SW480 (cell line): ENCODE data around the gene ZNF763.
A peak's percentile ranks its signal among the peaks of the same experiment; 100 is the strongest.
"Not testable (repeated sequence)": the region's sequence is repeated elsewhere in the genome, so short reads cannot be mapped to it uniquely, and the experiment has no call there.

Experiments
- DNase-seq: peaks from one replicate; pipeline ENCODE4 v3.0.0-alpha.2; 2016; ENCODE audit warnings: low spot score

ZNF763 gene

DNA sequence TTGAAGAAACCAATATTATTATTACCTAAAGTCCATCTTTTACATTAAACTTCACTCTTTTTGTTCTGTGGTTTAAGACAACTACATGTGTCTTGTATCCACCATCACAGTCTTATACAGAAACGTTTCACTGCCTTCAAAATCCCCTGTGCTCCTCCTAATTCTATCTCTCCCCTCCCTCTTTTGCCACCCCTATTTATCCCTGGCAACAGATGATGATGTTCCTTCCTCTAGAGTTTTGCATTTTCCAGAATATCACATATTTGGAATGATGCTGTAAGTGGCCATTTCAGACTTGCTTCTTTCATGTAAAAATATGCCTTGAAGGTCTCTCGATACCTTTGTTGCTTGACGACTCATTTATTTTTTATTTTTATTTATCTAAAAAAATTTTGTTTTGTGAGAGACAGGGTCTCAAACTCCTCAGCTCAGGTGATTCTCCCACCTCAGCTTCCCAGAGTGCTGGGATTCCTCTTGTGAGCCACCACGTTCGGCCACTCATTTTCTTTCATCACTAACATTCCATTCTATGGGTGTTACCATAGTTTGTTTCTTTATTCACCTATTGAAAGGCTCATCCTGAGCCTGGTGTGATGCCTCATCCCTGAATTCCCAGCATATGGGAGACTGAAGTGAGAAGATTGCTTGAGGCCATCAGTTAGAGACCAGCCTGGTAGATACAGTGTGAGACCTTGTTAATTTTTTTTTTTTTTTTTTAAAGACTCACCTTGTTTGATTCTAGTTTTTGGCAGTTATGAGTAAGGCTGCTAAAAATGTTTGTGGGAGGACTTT, 8.4 kb downstream of the ZNF763 start:
- no peak for DNase-seq

DNA sequence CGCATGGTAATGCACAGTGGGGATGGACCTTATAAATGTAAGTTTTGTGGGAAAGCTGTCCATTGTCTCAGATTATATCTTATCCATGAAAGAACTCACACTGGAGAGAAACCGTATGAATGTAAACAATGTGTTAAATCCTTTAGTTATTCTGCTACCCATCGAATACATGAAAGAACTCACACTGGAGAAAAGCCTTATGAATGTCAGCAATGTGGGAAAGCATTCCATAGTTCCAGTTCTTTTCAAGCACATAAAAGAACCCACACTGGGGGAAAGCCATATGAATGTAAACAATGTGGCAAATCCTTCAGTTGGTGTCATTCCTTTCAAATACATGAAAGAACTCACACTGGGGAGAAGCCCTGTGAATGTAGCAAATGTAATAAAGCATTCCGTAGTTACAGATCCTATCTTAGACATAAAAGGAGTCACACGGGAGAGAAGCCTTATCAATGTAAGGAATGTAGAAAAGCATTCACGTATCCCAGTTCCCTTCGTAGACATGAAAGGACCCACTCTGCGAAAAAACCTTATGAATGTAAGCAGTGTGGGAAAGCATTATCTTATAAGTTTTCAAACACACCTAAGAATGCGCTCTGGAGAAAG, 13.8 kb downstream of the ZNF763 start:
- DNase-seq, result no peak

- DNase-seq, result no peak
Observed at GRCh38 chr19:11979527-11979926, 14.7 kb downstream of the ZNF763 start.

DNA sequence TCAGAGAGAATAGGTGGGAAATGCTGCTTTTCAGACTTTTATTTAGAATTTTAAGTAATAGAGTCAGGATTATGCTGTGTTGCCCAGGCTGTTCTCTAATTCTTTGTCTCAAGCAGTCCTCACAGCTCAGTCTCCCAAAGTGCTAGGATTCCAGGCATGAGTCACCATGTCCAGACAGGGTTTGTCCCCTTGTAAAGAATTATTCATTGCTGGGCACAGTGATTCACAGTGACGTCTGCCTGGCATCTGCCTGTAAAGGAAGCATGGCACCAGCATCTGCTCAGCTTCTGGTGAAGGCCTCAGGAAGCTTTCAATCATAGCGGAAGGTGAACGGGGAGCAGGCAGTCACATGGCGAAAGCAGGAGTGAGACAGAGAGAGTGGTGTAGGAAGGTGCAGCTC, 17.7 kb downstream of the ZNF763 start:
- no peak for DNase-seq

DNA sequence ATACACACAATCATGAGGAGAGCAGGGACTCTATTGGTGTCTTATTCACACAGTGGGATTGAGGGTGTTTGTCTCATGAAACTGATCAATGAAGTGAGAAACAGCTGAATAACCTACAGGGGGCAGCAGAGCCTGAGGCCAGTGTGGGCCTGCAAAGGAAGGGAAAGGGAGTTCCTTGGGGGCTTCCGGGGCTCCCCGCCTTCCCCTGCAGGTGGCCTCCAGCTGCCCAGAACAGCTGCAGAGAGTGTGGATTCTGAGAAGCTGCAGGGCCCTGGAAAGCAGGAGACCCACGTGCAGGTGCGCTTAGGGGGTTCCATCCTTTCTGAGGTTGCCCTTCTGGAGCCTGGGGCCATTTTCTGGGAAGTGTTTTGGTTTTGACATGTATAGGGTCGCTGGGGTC, 20.1 kb downstream of the ZNF763 start:
- no peak for DNase-seq

GRCh38 chr19:11986754-11987153, 21.9 kb downstream of the ZNF763 start:
- no peak for DNase-seq

GRCh38 chr19:11987405-11988281, 22.8 kb downstream of the ZNF763 start:
- DNase-seq, result peak; percentile 97

GRCh38 chr19:11989112-11989456, 24.2 kb downstream of the ZNF763 start:
- no peak for DNase-seq

DNA sequence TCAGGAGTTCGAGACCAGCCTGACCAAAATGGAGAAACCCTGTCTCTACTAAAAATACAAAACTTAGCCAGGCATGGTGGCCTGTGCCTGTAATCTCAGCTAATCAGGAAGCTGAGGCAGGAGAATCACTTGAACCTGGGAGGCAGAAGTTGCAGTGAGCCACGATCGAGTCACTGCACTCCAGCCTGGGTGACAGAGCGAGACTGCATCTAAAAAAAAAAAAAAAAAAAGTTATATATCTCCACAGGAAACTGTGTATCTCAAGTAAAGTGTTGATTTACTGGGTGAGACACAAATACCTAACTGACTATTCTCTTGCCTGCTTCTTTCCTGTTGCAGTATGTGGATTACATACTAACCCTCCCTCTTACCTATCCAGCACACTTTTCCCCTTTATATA, 27.1 kb downstream of the ZNF763 start:
- not testable (repeated sequence) for DNase-seq

GRCh38 chr19:11995174-11995573, 30.3 kb downstream of the ZNF763 start:
- DNase-seq, result no peak

- DNase-seq, result no peak
Observed at GRCh38 chr19:12000152-12000981, 35.5 kb downstream of the ZNF763 start.

- no peak for DNase-seq
Observed at GRCh38 chr19:12015015-12015752, 50.3 kb downstream of the ZNF763 start.

- DNase-seq, result peak; percentile 14
Observed at GRCh38 chr19:12015753-12016116, 50.9 kb downstream of the ZNF763 start.
